Measurements from ENCODE around the gene TTC19.
"Not testable (repeated sequence)": the region's sequence is repeated elsewhere in the genome, so short reads cannot be mapped to it uniquely, and the experiment has no call there.

Gene TTC19

GRCh38 chr17:16036261-16036660, 36.6 kb downstream of the TTC19 start:
- DNase-seq, result no peak

- no peak for DNase-seq
Observed at GRCh38 chr17:16037636-16038035, 38.0 kb downstream of the TTC19 start.

GRCh38 chr17:16040710-16041251, 41.2 kb downstream of the TTC19 start:
- no peak for DNase-seq

- no peak for DNase-seq
Observed at GRCh38 chr17:16044487-16044886, 44.9 kb downstream of the TTC19 start.

GRCh38 chr17:16046966-16047365, 47.3 kb downstream of the TTC19 start:
- DNase-seq, result no peak

GRCh38 chr17:16048811-16049449, 49.3 kb downstream of the TTC19 start:
- DNase-seq, result no peak

DNA sequence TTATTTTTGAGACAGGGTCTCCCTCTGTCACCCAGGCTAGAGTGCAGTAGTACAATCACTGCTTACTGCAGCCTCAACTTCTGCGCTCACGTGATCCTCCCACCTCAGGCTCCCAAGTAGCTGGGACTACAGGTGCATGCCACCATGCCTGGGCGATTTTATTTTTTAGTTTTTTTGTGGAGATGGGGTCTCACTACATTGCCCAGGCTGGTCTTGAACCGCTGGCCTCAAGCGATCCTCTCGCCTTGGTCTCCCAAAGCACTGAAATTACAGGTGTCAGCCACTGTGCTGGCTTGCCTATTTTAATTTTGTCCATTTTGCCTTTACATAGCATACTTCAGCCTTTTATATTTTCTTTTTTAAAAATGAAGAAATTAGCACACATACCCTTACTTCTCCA, 51.2 kb downstream of the TTC19 start:
- no peak for DNase-seq

DNA sequence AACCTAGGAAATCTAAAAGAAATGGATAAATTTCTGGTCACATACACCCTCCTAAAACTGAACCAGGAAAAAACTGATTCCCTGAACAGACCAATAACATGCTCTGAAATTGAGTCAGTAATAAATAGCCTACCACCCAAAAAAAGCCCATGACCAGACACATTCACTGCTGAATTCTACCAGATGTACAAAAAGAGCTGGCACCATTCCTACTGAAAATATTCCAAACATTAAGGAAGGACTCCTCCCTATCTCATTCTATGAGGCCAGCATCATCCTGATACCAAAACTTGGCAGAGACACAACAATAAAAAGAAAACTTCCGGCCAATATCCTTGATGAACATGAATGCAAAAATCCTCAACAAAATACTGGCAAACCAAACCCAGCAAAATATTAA, 52.9 kb downstream of the TTC19 start:
- DNase-seq, result no peak

DNA sequence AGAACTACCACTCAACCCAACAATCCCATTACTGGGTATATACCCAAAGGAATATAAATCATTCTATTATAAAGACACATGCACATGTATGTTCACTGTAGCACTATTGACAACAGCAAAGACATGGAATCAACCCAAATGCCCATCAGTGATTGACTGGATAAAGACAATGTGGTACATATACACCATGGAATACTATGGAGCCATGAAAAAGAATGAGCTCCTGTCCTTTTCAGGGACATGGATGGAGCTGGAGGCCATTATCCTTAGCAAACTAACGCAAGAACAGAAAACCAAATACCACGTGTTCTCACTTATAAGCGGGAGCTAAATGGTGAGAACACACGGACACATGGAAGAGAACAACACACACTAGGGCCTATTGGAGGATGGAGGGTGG, 55.5 kb downstream of the TTC19 start:
- DNase-seq, result not testable (repeated sequence)

GRCh38 chr17:16061631-16062030, 62.0 kb downstream of the TTC19 start:
- DNase-seq, result no peak

- no peak for DNase-seq
Observed at GRCh38 chr17:16066125-16066524, 66.5 kb downstream of the TTC19 start.

GRCh38 chr17:16068323-16068722, 68.7 kb downstream of the TTC19 start:
- no peak for DNase-seq

- no peak for DNase-seq
Observed at GRCh38 chr17:16072031-16072430, 72.4 kb downstream of the TTC19 start.

DNA sequence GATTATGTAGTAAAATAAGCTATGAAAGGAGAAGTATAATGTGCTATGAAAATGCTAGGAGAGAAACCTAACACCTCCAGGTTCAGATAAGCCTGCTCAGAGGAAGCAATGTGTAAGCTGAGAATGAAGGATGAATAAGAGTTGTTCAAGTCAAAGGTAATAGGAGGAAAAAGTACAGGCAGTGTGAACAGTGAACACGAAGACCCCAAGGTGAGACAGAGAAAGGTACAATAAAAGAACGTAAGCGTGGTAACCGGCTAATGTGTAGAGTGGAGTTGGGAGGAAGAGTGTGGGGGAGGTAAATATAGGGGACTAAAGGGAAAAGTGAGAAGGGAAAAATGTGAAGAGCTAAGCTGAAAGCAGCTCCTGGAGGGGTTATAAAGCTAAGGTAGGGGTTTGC, 74.2 kb downstream of the TTC19 start:
- no peak for DNase-seq

DNA sequence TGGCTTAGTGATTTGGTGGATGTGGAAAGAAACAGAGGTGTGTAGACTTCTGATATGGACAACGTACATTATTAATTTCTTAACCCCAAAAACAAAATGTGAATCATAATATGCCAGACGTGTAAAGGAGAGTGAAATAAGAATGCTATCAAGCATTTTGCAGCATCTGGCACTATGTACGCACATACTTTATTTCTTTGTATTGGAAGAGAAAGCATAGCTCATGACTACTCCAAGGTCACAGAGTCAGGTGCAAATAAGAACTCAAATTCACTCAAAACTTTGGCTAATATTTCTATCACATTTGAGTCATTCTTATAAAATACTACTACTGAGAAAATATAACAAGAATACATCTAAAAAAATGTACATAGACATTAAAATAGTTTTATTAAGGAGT, 74.8 kb downstream of the TTC19 start:
- no peak for DNase-seq

DNA sequence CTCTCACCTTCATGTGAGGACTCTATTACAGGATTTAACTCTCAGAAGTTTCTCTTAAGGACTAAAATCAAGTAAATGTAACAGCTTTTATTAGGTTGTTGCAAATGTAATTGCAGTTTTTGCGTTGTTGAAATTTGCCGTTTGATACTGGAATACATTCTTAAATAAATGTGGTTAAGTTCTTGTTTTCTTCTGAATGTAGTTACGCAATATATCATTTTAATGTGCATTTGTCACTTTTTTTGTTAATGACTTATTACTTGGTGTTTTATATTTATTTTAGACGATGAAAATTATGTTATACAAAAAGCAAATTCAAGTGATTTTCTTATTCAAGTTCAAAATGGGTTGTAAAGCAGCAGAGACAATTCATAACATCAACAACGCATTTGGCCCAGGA, 76.3 kb downstream of the TTC19 start:
- no peak for DNase-seq
